ENCODE measurements around the gene SHISA8. TPM values are rescaled to one million over a fixed set of nuclear protein-coding genes. Genes with fewer than 3 reads are reported as not detected.

SHISA8 gene
- total RNA-seq, 1 donor from 2014 or later, result not detected

DNA sequence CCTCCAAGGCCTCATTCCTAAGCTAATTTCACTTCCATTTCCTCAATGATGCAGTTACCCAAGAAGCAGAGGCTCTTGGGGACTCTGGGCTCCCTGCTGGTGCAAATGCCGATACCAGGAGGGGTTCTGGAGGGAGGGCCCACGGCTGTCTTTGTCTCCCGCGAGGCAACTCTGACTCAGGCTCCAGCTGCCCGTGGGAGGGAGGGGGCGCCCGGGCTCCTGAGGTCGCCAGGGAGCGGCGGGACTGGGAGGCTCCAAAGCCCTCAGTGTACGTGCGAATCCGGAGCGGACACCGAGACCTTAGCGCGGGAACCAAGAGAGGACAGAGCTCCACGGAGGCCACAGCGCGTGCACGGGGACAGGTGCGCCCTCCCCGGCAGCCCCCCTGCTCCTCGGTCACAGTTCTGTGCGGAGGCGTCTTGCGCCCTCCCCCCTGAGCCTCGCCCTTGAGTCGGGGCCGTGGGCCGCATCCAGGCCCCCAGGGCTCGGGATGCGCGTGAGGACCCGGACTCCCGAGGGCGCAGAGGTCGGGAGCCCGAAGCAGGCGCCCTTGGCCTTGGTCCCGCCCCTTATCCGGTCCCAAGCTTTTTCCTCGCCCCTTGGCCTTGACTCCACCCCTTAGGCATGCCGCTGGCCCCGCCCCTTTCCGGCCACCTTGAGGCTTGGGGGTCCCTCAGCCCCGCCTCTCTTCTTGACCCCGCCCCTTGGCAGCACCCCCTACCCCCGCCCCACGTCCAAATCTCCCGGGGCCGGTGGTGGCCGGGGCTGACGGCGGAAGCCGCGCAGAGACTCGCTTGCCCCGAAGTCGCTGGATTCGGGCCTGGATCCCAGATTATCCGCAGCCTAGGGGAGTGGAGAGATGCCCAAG lies 4.7 kb upstream of the SHISA8 start:
- Histone ChIP-seq H3K9me3 (no peaks in the 10 kb centered on the region), H3K27me3 (peaks cover 10% of the 10 kb centered on the region), H3K27ac (no peak overlapping the region), H3K4me1 (peaks cover 5 to 15% of the 10 kb centered on the region in 2 donors), H3K36me3 (no peaks in the 10 kb centered on the region), H3K4me3 (peak overlapping the region; percentile 47 to 72)
- intact Hi-C loops (cut with DNase I), result no loop called here
- TF ChIP-seq, protein P1, sequence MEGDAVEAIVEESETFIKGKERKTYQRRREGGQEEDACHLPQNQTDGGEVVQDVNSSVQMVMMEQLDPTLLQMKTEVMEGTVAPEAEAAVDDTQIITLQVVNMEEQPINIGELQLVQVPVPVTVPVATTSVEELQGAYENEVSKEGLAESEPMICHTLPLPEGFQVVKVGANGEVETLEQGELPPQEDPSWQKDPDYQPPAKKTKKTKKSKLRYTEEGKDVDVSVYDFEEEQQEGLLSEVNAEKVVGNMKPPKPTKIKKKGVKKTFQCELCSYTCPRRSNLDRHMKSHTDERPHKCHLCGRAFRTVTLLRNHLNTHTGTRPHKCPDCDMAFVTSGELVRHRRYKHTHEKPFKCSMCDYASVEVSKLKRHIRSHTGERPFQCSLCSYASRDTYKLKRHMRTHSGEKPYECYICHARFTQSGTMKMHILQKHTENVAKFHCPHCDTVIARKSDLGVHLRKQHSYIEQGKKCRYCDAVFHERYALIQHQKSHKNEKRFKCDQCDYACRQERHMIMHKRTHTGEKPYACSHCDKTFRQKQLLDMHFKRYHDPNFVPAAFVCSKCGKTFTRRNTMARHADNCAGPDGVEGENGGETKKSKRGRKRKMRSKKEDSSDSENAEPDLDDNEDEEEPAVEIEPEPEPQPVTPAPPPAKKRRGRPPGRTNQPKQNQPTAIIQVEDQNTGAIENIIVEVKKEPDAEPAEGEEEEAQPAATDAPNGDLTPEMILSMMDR (IDR thresholded peaks at IDR 0.05), result no peak
- DNase-seq (ENCODE audit: low spot score in 2 of 2), result peak in 1 of 2 donors; percentile 72

DNA sequence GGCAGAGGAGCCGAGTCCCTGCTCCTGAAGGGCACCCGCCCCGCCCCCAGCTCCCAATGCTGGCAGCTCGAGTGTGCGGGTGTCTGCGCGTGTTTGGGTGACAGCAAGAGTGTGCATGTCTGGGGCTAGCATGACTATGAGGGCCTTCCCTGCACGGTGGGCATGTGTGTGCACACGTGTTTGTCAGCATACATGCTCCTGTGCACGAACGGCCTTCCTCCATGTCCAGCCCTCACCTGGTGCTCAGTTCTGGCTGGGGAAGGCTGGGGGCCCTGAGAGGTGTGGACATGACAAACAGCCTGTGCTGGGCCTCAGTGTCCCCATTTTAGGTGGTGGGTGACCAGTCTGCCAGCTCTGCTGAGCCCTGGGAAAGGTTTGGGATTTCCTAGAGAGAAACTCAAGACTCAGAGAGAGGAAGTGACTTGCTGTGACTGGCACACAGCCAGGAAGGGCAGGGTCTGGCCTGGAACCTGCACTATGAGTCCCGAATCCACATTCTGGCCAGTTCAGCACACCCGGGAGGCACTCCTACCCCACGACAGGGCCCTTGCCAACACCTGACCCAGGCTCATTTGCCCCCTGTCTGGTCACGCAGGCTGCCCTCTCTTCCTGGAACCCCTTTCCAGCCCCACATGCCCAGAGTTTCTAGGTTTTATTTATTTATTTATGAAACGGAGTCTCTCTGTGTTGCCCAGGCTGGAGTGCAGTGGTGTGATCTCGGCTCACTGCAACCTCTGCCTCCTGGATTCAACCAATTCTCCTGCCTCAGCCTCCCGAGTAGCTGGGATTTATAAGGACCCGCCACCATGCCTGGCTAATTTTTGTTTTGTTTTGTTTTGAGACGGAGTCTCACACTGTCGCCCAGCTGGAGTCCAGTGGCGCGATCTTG lies 3.3 kb upstream of the SHISA8 start:
- intact Hi-C loops (cut with DNase I), result no loop called here
- no peak overlapping the region for H3K27ac ChIP-seq
- H3K4me1 ChIP-seq, result peaks cover 5 to 15% of the 10 kb centered on the region in 2 donors
- H3K27me3 ChIP-seq, result peaks cover 18% of the 10 kb centered on the region
- TF ChIP-seq, protein P1 (IDR thresholded peaks at IDR 0.05), result no peak
- no peak overlapping the region for H3K4me3 ChIP-seq
- no peaks in the 10 kb centered on the region for H3K36me3 ChIP-seq
- no peaks in the 10 kb centered on the region for H3K9me3 ChIP-seq
- peak in 1 of 2 donors; percentile 76 for DNase-seq (ENCODE audit: low spot score in 2 of 2)

DNA sequence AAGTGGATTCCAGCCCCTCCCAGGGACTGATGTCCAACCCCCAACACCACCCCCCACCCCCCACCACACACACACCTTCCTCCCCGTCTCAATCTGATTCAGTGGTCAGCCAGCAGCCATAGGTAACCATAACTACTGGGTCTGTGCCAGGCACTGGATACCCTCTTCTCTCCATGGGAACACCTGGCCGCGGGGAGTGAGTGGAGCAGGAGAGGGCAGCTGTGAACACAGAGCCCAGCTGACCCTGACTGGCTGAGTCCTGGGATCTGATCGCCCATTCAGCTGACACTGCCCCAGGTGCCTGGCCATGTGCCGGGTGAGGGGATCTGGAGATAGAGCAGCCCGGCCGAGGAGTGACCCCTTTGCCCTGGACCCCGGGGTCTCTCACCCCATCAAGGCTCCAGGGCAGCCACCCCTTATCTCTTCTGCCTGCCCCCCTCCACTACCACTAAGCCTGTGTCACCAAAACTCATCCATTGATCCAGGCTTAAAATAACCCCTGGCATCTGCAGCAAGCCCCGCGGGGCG lies 2.6 kb upstream of the SHISA8 start:
- Histone ChIP-seq H3K4me1 (peaks cover 5 to 15% of the 10 kb centered on the region in 2 donors), H3K36me3 (no peaks in the 10 kb centered on the region), H3K27me3 (peaks cover 24% of the 10 kb centered on the region), H3K9me3 (no peaks in the 10 kb centered on the region), H3K27ac (no peak overlapping the region), H3K4me3 (no peak overlapping the region)
- TF ChIP-seq, protein P1 (IDR thresholded peaks at IDR 0.05), result no peak
- DNase-seq (ENCODE audit: low spot score in 2 of 2), result no peak
- intact Hi-C loops (cut with DNase I), result no loop called here

DNA sequence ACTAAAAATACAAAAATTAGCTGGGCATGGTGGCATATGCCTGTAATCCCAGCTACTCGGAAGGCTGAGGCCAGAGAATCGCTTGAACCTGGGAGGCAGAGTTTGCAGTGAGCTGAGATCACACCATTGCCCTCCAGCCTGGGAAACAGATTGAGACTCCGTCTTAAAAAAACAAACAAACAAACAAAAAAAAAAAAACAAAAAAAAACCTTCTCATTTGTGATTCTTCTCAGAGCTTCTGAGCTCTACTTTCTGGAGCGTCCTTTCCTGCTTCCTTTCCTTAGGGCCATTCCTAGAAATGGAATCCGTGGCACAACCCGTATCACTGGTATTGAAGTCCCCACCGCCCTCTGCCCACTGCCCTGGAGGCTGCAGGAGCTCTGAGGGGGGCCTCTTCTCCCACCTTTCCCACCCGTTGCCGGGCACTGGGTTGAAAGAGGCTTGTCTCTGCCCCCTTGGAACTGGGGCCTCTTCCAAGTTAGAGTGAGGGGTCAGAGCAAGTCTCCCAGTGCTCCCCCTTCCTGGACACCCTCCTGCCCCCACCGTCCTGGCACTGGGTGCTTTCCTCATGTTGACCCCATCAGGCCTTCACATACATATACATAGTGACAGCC lies 2.0 kb upstream of the SHISA8 start:
- no peak overlapping the region for H3K27ac ChIP-seq
- no peaks in the 10 kb centered on the region for H3K9me3 ChIP-seq
- H3K4me3 ChIP-seq, result no peak overlapping the region
- peaks cover 29% of the 10 kb centered on the region for H3K27me3 ChIP-seq
- DNase-seq (ENCODE audit: low spot score in 2 of 2), result no peak
- H3K36me3 ChIP-seq, result no peaks in the 10 kb centered on the region
- intact Hi-C loops (cut with DNase I), result no loop called here
- peaks cover 5 to 15% of the 10 kb centered on the region in 2 donors for H3K4me1 ChIP-seq
- TF ChIP-seq, protein P1 (IDR thresholded peaks at IDR 0.05), result no peak

DNA sequence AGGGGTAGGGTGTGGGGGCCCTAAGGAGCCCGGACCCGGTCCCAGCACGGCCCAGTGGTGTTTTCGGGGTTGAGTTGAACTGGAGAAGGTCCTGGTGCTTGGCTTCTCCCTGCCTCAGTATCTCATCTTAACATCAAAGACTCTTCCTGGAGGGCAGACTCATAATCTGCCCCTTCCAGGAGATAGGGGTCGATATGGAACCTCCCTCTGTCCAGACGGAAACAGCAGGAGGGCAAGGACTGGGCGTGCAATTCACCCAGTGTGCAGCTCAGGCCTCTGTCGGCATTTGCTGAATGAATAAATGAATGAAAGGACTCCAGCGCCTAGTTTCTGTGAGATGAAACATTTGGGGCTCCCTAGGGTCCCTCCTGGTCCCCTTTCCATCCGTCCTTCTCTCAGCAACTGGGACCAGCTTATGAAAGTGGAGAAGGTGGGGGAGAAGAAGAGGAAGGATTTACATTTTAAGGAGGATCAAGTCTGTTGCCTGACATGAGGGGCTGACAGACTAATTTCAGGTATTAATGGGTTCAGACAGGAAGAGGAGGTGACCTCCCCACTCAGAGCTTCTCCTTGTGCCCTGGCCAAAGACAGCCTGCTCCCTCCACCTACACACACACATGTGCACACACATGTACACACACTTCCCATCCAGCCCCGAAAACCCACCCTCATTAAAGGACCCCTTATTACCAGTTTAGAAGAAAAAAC lies 1.1 kb upstream of the SHISA8 start:
- Histone ChIP-seq H3K9me3 (no peaks in the 10 kb centered on the region), H3K27me3 (peaks cover 39% of the 10 kb centered on the region), H3K36me3 (no peaks in the 10 kb centered on the region), H3K4me3 (peak overlapping the region in 1 of 2 donors; percentile 62), H3K27ac (no peak overlapping the region), H3K4me1 (peaks cover 7 to 18% of the 10 kb centered on the region in 2 donors)
- intact Hi-C loops (cut with DNase I), result no loop called here
- DNase-seq (ENCODE audit: low spot score in 2 of 2), result no peak
- TF ChIP-seq, protein P1 (IDR thresholded peaks at IDR 0.05), result no peak

Data from ascending aorta (tissue), 2 donors.